Stimulated activated naive CD8-positive, alpha-beta T cell treated with anti-CD3 and anti-CD28 coated beads, Interleukin-15, amount 100 ng/mL, for 72 hours (primary cell): ENCODE data around the gene CXCL16.
"Not testable (repeated sequence)": the region's sequence is repeated elsewhere in the genome, so short reads cannot be mapped to it uniquely, and the experiment has no call there.

Experiments
- ATAC-seq: fragments of 150-1000 bp; cut with Tn5 transposase; 2 replicates; pipeline ENCODE4 v1.10.0; 2021; ENCODE audit warnings: mild to moderate bottlenecking, moderate library complexity
- DNase-seq, 2 donors: peaks; one replicate each; pipeline ENCODE4 v3.0.0; 2021 to 2022
- H3K27ac Mint-ChIP-seq, 2 donors: one replicate each; pipeline ENCODE4 v1.8.0; 2022; ENCODE audit warnings: mild to moderate bottlenecking in 2 of 2, mixed read lengths in 2 of 2, moderate library complexity in 2 of 2
- H3K27me3 Mint-ChIP-seq: one replicate; pipeline ENCODE4 v1.8.0; 2022; ENCODE audit warnings: mixed read lengths
- H3K4me1 Mint-ChIP-seq: one replicate; pipeline ENCODE4 v1.8.0; 2022; ENCODE audit warnings: mild to moderate bottlenecking, mixed read lengths
- H3K4me3 Mint-ChIP-seq, 2 donors: one replicate each; pipeline ENCODE4 v1.8.0; 2022; ENCODE audit warnings: mild to moderate bottlenecking in 2 of 2, mixed read lengths in 2 of 2, moderate library complexity in 1 of 2
- H3K9me3 Mint-ChIP-seq, 2 donors: one replicate each; pipeline ENCODE4 v1.8.0; 2022; ENCODE audit warnings: mixed read lengths in 2 of 2

The CXCL16 gene

DNA sequence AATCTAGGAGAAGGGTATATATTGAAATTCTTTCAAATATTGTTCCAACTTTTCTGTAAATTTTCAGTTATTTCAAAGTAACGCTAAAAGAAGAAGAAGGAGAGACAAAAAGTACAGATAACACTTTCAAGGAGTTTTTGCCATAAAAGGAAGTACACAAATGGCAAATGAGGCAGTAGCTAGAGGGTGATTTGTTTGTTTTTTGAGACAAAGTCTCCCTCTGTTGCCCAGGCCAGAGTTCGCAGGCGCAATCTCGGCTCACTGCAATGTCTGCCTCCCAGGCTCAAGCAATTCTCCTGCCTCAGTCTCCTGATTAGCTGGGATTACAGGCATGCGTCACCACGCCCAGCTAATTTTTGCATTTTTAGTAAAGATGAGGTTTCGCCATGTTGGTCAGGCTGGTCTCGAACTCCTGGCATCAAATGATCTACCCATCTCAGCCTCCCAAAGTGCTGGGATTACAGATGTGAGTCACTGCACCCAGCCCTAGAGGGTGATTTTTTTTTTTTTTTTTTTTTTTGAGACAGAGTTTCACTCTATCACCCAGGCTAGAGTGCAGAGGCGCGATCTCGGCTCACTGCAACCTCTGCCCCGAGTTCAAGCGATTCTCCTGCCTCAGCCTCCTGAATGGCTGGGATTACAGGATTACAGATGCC, 40.2 kb downstream of the CXCL16 start:
- not testable (repeated sequence) for DNase-seq, H3K27me3 Mint-ChIP-seq, H3K9me3 Mint-ChIP-seq, ATAC-seq, H3K4me3 Mint-ChIP-seq
- H3K4me1 Mint-ChIP-seq, result peaks cover 59% of the 10 kb centered on the region
- H3K27ac Mint-ChIP-seq, result peak overlapping the region in 1 of 2 donors; percentile 43

DNA sequence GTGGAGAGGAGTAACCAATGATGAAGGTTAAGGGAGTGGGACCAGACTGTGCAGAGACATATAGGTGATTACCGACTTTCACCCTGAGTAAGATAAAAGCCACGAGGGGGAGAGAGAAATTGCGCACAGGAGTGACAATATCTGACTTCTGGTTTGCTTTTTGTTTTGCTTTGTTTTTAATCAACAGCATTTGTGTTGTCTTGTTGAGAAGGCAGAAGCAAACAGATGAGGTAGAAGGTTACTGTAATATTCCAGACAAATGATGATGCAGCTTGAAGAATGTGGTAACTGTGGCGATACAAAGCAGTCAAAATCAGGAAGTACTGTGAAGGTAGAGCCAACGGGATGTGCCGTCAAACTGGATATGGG, 43.3 kb downstream of the CXCL16 start:
- Mint-ChIP-seq H3K4me1 (peaks cover 56% of the 10 kb centered on the region), H3K27ac (peak overlapping the region; percentile 29 to 63), H3K27me3 (no peaks in the 10 kb centered on the region), H3K4me3 (peak overlapping the region; percentile 25 to 55), H3K9me3 (no peaks in the 10 kb centered on the region)
- ATAC-seq, result peak; percentile 95
- DNase-seq, result no peak

DNA sequence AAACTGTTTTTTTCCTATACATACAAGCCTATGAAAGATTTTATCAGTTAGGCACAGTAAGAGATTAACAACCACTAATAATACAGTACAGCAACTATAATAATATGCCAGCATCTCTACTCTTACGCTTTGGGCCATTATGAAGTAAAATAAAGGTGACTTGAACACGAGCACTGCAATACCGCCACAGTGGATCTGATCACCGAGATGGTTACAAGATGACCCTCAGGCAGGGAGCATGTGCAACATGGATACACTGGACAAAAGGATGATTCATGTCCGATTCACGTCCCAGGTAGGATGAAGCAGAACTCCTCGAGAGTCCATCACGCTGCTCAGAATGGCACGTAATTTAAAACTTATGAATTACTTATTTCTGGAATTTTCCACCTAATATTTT, 46.3 kb downstream of the CXCL16 start:
- H3K27me3 Mint-ChIP-seq, result no peaks in the 10 kb centered on the region
- H3K4me1 Mint-ChIP-seq, result peaks cover 72% of the 10 kb centered on the region
- H3K4me3 Mint-ChIP-seq, result no peak overlapping the region
- DNase-seq, result no peak
- H3K27ac Mint-ChIP-seq, result no peak overlapping the region
- no peak for ATAC-seq
- H3K9me3 Mint-ChIP-seq, result no peaks in the 10 kb centered on the region

DNA sequence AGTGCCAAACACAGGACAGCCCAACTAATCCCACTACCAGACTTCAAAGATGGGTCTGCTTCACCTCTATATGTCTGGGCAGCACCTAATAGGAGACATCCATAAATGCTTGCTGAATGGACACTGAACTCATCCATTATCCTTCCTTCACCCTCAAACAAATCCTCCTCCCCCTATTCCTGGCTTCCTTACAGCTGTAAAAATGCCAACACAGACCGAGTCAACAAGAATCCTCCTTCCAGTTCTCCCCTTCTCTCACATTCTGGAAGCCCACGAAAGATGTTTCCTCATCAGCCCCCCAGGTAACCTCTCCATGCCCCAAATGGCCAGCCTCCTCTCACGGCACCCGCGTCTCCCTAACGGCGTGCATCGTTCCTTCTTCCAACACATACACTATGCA, 48.0 kb downstream of the CXCL16 start:
- H3K4me3 Mint-ChIP-seq, result no peak overlapping the region
- no peak overlapping the region for H3K27ac Mint-ChIP-seq
- DNase-seq (no peak), ATAC-seq (no peak)
- H3K9me3 Mint-ChIP-seq, result no peaks in the 10 kb centered on the region
- H3K4me1 Mint-ChIP-seq, result peaks cover 65% of the 10 kb centered on the region
- H3K27me3 Mint-ChIP-seq, result no peaks in the 10 kb centered on the region

GRCh38 chr17:4690745-4691144, 49.0 kb downstream of the CXCL16 start:
- no peaks in the 10 kb centered on the region for H3K9me3 Mint-ChIP-seq

DNA sequence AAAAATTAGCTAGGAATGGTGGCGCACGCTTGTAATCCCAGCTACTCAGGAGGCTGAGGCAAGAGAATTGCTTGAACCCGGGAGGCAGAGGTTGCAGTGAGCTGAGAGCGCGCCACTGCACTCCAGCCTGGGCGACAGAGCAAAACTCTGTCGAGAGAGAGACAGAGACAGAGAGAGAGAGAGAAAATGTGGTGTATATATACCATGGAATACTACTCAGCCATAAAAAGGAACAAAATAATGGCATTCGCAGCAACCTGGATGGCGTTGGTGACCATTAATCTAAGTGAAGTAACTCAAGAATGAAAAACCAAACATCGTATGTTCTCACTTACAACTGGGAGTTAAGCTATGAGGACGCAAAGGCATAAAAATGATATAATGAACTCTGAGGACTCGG, 49.9 kb downstream of the CXCL16 start:
- not testable (repeated sequence) for H3K9me3 Mint-ChIP-seq, ATAC-seq, H3K27me3 Mint-ChIP-seq, H3K4me3 Mint-ChIP-seq, DNase-seq, H3K27ac Mint-ChIP-seq
- peaks cover 54% of the 10 kb centered on the region for H3K4me1 Mint-ChIP-seq

More at GRCh38 chr17:4690745-4691144, 49.0 kb downstream of the CXCL16 start:
- no peaks in the 10 kb centered on the region for H3K27me3 Mint-ChIP-seq
- no peak overlapping the region for H3K4me3 Mint-ChIP-seq
- ATAC-seq, result no peak
- DNase-seq, result no peak
- peaks cover 55% of the 10 kb centered on the region for H3K4me1 Mint-ChIP-seq
- no peak overlapping the region for H3K27ac Mint-ChIP-seq

DNA sequence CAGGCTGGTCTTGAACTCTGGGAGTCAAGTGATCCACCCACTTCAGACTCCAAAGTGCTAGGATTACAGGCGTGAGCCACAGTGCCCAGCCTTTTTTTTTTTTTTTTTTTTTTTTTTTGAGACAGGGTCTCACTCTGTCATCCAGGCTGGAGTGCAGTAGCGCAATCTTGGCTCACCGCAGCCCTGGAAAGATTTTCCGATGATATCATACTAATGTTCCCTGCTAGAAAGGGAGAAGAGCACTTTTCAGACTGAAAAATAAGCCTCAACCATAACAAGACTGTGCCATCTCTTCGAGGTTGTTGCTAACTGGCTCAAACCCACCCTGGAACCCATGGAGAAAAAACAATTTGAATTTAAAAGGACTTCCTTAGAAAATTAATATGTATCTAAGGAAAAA, 56.0 kb downstream of the CXCL16 start:
- not testable (repeated sequence) for ATAC-seq, H3K27me3 Mint-ChIP-seq, H3K4me3 Mint-ChIP-seq, DNase-seq, H3K27ac Mint-ChIP-seq, H3K9me3 Mint-ChIP-seq
- H3K4me1 Mint-ChIP-seq, result peaks cover 30% of the 10 kb centered on the region
